Mesenteric fat pad (tissue), 1 donor: Measurements from ENCODE around the gene TMC7. TPM values are rescaled to one million over a fixed set of nuclear protein-coding genes. Genes with fewer than 3 reads are reported as not detected.

ENCODE experiments used
- DNase-seq: peaks from one replicate; pipeline ENCODE4 v3.0.0-alpha.2; 2020; ENCODE audit warnings: low spot score
- total RNA-seq: library from RNA; stranded (reverse); fragmentation: NEBNext Ultra II Directional; extraction: Animal tissue kit (Norgen Biotek cat#: 25700); gene quantifications from one replicate; pipeline ENCODE4 v1.2.1, GENCODE V29; 2021
- donor health status: DM: yes; HTN: yes; CAD: no.

Gene TMC7
- total RNA-seq, 1 donor from 2014 or later, result 3.2 TPM

DNA sequence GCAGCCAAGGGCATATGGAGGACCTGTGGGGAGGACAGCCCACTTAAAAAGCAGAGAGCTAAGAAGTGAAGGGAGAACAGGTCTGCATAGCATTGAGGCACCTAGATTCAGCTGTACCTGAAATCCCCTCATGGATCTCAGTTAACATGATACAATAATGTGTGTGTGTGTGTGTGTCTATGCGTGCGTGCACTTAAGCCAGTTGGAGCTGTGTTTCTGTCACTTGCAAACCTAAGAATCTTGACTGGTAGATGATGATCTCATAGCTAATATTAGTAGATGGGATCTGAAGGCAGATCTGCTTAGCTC is 128.3 kb downstream of the TMC7 start:
- no peak for DNase-seq

Other genes starting within 250 kb of the TMC7 start
- 961 TPM for gene RPS15A, start 193.6 kb upstream of the TMC7 start, total RNA-seq
- gene ARL6IP1, start 182.4 kb upstream of the TMC7 start, total RNA-seq, result 104 TPM
- 68.1 TPM for gene SMG1, start 57.5 kb upstream of the TMC7 start, total RNA-seq
- gene COQ7, start 83.7 kb downstream of the TMC7 start, total RNA-seq, result 11.3 TPM
- 89.8 TPM for gene ITPRIPL2, start 130.0 kb downstream of the TMC7 start, total RNA-seq
- 1.1 TPM for gene SYT17, start 184.3 kb downstream of the TMC7 start, total RNA-seq